GM18870 (cell line): ENCODE measurements around the gene FMN2.

Experiments used
- ATAC-seq: cut with Tn5 transposase; IDR thresholded peaks from one replicate; pipeline ENCODE4 v1.9.1; 2021; ENCODE audit warnings: moderate library complexity; ENCODE audit not compliant: unreplicated experiment

The FMN2 gene

GRCh38 chr1:240192851-240193250, 101.2 kb downstream of the FMN2 start:
- ATAC-seq: no peak

GRCh38 chr1:240193679-240194078, 102.0 kb downstream of the FMN2 start:
- peak; percentile 40 for ATAC-seq

GRCh38 chr1:240194120-240194519, 102.4 kb downstream of the FMN2 start:
- no peak for ATAC-seq

GRCh38 chr1:240198376-240198775, 106.7 kb downstream of the FMN2 start:
- no peak for ATAC-seq

GRCh38 chr1:240199758-240200645, 108.3 kb downstream of the FMN2 start:
- no peak for ATAC-seq

- no peak for ATAC-seq
Measured at GRCh38 chr1:240201931-240202330, 110.2 kb downstream of the FMN2 start.

- no peak for ATAC-seq
Measured at GRCh38 chr1:240207073-240207709, 115.5 kb downstream of the FMN2 start.

- ATAC-seq: no peak
Measured at GRCh38 chr1:240210026-240210425, 118.3 kb downstream of the FMN2 start.

GRCh38 chr1:240212556-240212955, 120.9 kb downstream of the FMN2 start:
- no peak for ATAC-seq

GRCh38 chr1:240217403-240217802, 125.7 kb downstream of the FMN2 start:
- no peak for ATAC-seq

GRCh38 chr1:240219104-240219503, 127.4 kb downstream of the FMN2 start:
- ATAC-seq: no peak

- ATAC-seq: no peak
Measured at GRCh38 chr1:240226102-240226501, 134.4 kb downstream of the FMN2 start.

GRCh38 chr1:240230816-240231215, 139.1 kb downstream of the FMN2 start:
- no peak for ATAC-seq

- no peak for ATAC-seq
Measured at GRCh38 chr1:240232530-240232929, 140.8 kb downstream of the FMN2 start.

GRCh38 chr1:240234485-240235210, 143.0 kb downstream of the FMN2 start:
- ATAC-seq: no peak

- ATAC-seq: no peak
Measured at GRCh38 chr1:240235521-240236288, 144.0 kb downstream of the FMN2 start.

GRCh38 chr1:240237305-240237721, 145.6 kb downstream of the FMN2 start:
- no peak for ATAC-seq

GRCh38 chr1:240239309-240239708, 147.6 kb downstream of the FMN2 start:
- ATAC-seq: no peak

GRCh38 chr1:240241278-240241677, 149.6 kb downstream of the FMN2 start:
- no peak for ATAC-seq

- no peak for ATAC-seq
Measured at GRCh38 chr1:240242601-240243144, 151.0 kb downstream of the FMN2 start.
